Glutamatergic neuron (in vitro differentiated cells): Measurements from ENCODE around the gene STK33. TPM values are rescaled to one million over a fixed set of nuclear protein-coding genes. Genes with fewer than 3 reads are reported as not detected.

ENCODE experiments used
- DNase-seq: peaks from one replicate; pipeline ENCODE4 v3.0.0; 2022
- H3K27ac Mint-ChIP-seq: one replicate; pipeline ENCODE4 v1.8.0; 2020; ENCODE audit warnings: mild to moderate bottlenecking, mixed read lengths, inconsistent platforms; ENCODE audit not compliant: unreplicated experiment
- H3K27me3 Mint-ChIP-seq: one replicate; pipeline ENCODE4 v1.8.0; 2020; ENCODE audit warnings: mild to moderate bottlenecking, moderate library complexity, mixed read lengths, inconsistent platforms; ENCODE audit not compliant: unreplicated experiment
- H3K36me3 Mint-ChIP-seq: one replicate; pipeline ENCODE4 v1.8.0; 2020; ENCODE audit warnings: mild to moderate bottlenecking, mixed read lengths, inconsistent platforms; ENCODE audit not compliant: unreplicated experiment
- H3K4me1 Mint-ChIP-seq: one replicate; pipeline ENCODE4 v1.8.0; 2020; ENCODE audit warnings: mild to moderate bottlenecking, low read depth, mixed read lengths, inconsistent platforms; ENCODE audit not compliant: unreplicated experiment
- H3K4me3 Mint-ChIP-seq: one replicate; pipeline ENCODE4 v1.8.0; 2020; ENCODE audit warnings: mild to moderate bottlenecking, mixed read lengths, inconsistent platforms; ENCODE audit not compliant: unreplicated experiment
- H3K9me3 Mint-ChIP-seq: one replicate; pipeline ENCODE4 v1.8.0; 2020; ENCODE audit warnings: mild to moderate bottlenecking, moderate library complexity, mixed read lengths, inconsistent platforms; ENCODE audit not compliant: unreplicated experiment
- total RNA-seq: library from RNA; stranded (reverse); fragmentation: NEBNext Ultra II Directional; extraction: Animal tissue kit (Norgen Biotek cat#: 25700); gene quantifications from one replicate; pipeline ENCODE4 v1.2.1, GENCODE V29; 2021; ENCODE audit not compliant: unreplicated experiment
- TF ChIP-seq, protein P1 (sequence below): fragments of 200-600 bp; sonication (generic); IDR thresholded peaks from one replicate; pipeline ENCODE4 v1.5.0; 2021; ENCODE audit not compliant: partially characterized antibody, unreplicated experiment

Gene STK33
- total RNA-seq, 1 donor from 2014 or later: 8.5 TPM

- TF ChIP-seq, protein P1, sequence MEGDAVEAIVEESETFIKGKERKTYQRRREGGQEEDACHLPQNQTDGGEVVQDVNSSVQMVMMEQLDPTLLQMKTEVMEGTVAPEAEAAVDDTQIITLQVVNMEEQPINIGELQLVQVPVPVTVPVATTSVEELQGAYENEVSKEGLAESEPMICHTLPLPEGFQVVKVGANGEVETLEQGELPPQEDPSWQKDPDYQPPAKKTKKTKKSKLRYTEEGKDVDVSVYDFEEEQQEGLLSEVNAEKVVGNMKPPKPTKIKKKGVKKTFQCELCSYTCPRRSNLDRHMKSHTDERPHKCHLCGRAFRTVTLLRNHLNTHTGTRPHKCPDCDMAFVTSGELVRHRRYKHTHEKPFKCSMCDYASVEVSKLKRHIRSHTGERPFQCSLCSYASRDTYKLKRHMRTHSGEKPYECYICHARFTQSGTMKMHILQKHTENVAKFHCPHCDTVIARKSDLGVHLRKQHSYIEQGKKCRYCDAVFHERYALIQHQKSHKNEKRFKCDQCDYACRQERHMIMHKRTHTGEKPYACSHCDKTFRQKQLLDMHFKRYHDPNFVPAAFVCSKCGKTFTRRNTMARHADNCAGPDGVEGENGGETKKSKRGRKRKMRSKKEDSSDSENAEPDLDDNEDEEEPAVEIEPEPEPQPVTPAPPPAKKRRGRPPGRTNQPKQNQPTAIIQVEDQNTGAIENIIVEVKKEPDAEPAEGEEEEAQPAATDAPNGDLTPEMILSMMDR: no peak
- H3K27me3 Mint-ChIP-seq: no peaks in the 10 kb centered on the region
- H3K4me1 Mint-ChIP-seq: no peaks in the 10 kb centered on the region
- no peaks in the 10 kb centered on the region for H3K9me3 Mint-ChIP-seq
- no peaks in the 10 kb centered on the region for H3K36me3 Mint-ChIP-seq
- DNase-seq: no peak
- H3K27ac Mint-ChIP-seq: no peak overlapping the region
- no peak overlapping the region for H3K4me3 Mint-ChIP-seq
Measured at GRCh38 chr11:8624698-8625097, 30.7 kb upstream of the STK33 start.

GRCh38 chr11:8621147-8621546, 27.1 kb upstream of the STK33 start:
- no peaks in the 10 kb centered on the region for H3K27me3 Mint-ChIP-seq
- no peaks in the 10 kb centered on the region for H3K9me3 Mint-ChIP-seq
- no peaks in the 10 kb centered on the region for H3K4me1 Mint-ChIP-seq
- H3K27ac Mint-ChIP-seq: no peak overlapping the region
- DNase-seq: no peak
- H3K36me3 Mint-ChIP-seq: no peaks in the 10 kb centered on the region
- no peak overlapping the region for H3K4me3 Mint-ChIP-seq
- TF ChIP-seq, protein P1: no peak

DNA sequence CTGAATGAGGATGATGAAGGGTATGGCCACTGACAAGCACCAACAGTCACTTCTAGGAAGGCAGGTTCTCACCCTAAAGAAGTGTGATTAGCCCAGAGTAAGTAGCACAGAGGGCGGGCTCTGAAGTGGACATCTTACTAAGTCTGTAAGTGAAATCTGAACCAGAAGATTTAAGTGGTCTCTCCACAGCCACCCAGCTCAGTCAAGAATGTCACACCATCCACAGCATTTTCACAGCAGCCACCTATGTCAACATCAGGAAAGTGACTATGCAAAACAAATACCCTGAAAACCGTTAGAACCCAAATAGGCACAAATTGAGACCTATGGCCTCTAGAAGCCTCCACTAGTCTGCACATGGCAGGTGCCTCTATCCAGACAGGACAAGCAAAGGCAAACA, 23.0 kb upstream of the STK33 start:
- TF ChIP-seq, protein P1: no peak
- H3K27ac Mint-ChIP-seq: no peak overlapping the region
- H3K9me3 Mint-ChIP-seq: no peaks in the 10 kb centered on the region
- no peak for DNase-seq
- no peak overlapping the region for H3K4me3 Mint-ChIP-seq
- no peaks in the 10 kb centered on the region for H3K27me3 Mint-ChIP-seq
- peaks cover 2% of the 10 kb centered on the region for H3K4me1 Mint-ChIP-seq
- peaks cover 4% of the 10 kb centered on the region for H3K36me3 Mint-ChIP-seq

GRCh38 chr11:8615291-8616032, 21.4 kb upstream of the STK33 start:
- no peaks in the 10 kb centered on the region for H3K9me3 Mint-ChIP-seq
- TF ChIP-seq, protein P1: no peak
- no peak for DNase-seq
- H3K4me1 Mint-ChIP-seq: peaks cover 2% of the 10 kb centered on the region
- no peak overlapping the region for H3K27ac Mint-ChIP-seq
- H3K27me3 Mint-ChIP-seq: no peaks in the 10 kb centered on the region
- peaks cover 4% of the 10 kb centered on the region for H3K36me3 Mint-ChIP-seq
- no peak overlapping the region for H3K4me3 Mint-ChIP-seq

DNA sequence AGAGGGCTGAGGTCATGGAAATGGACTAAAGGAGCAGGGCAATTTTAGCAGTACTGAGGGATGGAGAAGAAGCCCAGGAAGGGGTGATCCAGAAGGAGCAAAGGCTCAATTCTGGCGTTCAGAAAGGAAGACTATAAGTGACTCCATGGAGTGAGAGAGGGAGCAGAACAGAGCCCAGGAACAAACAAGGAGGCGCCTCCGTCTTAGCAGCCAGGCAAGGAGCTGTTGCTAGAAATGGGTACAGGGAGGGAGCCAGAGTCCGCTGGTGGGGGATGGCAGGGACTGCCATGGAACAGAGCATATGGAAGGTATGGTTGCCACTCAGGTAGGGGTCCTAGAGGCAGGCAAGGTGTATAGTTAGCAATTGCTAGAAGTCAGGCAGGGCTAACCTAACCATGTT, 20.5 kb upstream of the STK33 start:
- TF ChIP-seq, protein P1: no peak
- Mint-ChIP-seq H3K27me3 (no peaks in the 10 kb centered on the region), H3K4me3 (no peak overlapping the region), H3K9me3 (no peaks in the 10 kb centered on the region), H3K36me3 (peaks cover 4% of the 10 kb centered on the region), H3K27ac (no peak overlapping the region), H3K4me1 (peaks cover 2% of the 10 kb centered on the region)
- DNase-seq: no peak
